T follicular helper cell (primary cell): Measurements from ENCODE around the gene SIK1.
"Not testable (repeated sequence)": the region's sequence is repeated elsewhere in the genome, so short reads cannot be mapped to it uniquely, and the experiment has no call there.

Experiments used
- DNase-seq: peaks from one replicate; pipeline ENCODE4 v3.0.0-alpha.2; 2020; ENCODE audit warnings: low read depth

The SIK1 gene

DNA sequence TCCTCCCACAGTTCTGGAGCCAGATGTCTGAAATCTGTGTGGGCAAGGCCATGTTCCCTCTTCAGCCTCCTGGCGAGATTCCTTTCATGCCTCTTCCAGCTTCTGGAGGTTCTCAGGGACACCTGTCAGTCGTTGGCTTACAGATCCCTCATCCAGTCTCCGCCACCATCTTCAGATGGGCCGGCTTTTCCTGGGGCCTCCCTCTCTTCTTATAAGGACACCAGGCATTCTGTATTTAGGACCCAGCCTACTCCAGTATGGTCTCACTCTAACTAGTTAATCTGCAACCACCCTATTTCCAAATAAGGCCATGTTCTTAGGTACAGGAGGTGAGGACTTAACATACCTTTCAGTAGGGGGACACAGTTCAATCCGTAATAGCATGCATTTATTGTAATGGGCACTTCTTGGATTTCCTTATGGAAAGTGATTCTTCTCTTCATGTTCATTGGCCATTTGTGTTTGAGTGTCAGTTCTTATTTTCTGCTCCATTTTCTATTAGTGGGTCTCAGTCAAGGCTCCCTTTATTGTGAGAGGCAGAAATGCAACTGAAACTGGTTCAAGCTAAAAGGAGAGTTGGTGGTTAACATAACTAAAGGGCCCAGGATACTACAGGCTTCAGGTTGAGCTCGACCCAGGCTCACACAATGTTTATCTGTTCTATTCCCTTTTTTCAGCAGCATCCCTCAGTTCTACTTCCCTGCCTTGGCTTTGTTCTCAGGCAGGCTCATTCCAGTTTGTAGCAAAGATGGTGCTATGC is 12.6 kb upstream of the SIK1 start:
- not testable (repeated sequence) for DNase-seq

DNA sequence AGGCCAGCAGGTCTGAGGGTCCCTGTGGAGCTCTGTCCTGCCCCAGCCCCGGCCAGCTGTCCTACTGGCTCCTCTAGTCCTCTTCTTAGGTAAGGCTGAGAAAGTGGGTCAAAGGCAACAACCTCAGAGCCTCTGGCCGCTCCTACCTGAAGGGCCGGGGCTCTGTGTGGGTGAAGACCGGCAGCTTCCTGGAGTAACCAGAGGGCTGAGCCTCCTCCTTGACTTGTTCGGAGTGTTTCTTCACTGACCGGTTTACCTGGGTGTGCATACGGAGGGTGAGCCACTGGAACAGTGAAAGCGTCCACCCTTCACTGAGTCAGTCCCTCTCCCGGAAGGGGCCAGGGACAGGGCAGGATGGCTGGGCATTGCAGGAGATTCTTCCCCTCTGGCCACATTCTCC is 9.3 kb upstream of the SIK1 start:
- DNase-seq, result not testable (repeated sequence)

DNA sequence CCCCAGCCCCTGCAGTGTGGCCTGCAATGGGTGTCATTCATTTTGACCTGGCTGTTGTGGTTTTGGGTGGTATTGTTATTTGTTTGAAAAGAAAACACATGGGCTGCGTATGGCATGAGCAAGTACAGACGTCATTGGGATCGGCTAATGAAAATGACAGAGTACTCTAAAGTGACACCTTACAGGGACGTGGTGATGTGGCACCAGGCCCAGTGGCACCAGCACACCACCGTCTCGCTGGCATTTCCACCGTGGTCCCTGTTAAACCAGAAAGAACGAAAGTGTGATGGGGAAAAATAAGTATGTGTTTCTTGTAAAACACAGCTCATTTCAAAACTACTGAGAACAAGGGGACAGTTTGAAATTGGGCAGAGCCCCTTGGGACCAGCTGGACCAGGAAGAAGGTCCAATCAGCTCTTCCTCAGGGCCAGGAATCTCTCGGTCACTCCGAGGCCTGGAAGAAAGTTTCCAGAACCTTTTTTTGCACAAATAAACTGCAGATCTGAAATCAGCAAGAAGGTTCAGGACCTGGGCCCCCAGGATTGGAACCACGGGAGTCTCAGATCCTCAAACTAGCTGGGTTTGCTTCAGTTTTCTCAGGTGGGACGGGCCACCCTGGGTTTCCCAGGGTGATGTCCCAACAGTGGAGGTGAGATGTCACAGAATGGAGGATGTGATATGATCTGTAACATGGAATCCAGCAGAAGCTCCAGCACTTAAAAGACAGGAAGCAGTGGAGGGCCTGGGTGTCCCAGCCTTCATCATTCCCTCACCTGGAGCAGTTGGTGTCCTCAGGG is 6.6 kb upstream of the SIK1 start:
- DNase-seq, result not testable (repeated sequence)

GRCh38 chr21:43430830-43431416 is 4.0 kb upstream of the SIK1 start:
- DNase-seq, result not testable (repeated sequence)

- not testable (repeated sequence) for DNase-seq
These were observed 2.0 kb upstream of the SIK1 start for GRCh38 chr21:43428964-43429363.

DNA sequence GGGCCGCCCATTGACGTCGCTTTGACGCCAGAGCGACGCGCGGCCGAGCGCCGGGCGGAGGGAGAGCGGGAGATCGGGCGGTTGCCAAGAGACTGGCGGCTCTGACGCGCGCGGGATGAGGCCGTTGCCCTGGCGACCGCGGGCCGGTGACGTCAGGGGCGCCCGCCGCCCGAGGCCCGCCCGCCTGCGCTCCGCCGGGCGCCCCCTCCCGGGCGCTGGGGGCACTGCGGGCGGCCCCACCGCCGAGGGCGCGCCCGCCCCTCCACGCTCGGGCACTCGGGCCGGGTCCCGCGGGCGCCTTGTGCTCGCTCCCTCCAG is 270 bp upstream of the SIK1 start:
- DNase-seq, result not testable (repeated sequence)

GRCh38 chr21:43426004-43426403 is 927 bp downstream of the SIK1 start:
- DNase-seq, result not testable (repeated sequence)

DNA sequence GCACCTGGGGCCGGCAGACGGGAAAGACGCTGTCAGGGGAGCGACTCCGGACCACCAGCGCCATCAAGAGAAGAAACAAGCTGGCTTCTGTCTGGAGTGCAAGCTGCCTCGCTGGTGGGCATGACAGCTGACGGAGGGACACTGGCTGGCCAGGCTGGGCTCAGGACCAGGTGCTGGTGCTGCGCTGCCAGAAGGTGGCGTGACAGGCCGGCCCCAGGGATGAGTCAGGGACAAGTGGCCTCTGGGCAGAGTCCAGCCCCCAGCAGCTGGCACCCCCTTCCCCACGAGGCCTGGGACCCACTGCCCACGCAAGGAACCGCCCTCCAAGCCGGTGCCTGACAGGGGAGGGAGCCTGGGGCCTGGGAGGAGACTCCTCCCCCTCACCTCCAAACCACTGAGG is 7.5 kb downstream of the SIK1 start:
- not testable (repeated sequence) for DNase-seq

DNA sequence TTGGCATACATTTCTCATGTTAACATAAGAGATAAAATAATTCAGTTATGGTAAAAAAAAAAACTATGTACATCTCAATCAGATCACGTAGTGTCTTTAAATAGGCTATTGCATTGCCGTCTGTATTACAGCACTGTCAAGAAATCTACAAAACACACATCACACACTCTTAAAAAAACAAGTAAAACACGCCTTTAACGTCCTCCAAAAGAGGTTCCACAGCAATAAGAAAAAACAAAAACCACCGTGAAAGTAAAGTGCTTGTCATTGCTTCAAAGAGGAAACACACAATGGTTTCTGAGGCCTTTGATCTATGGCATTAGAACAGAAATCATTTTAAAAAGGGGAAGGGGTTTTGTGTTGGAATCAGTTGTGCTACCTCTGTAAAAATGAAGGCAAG is 12.4 kb downstream of the SIK1 start:
- not testable (repeated sequence) for DNase-seq

- not testable (repeated sequence) for DNase-seq
These were observed 14.7 kb downstream of the SIK1 start for GRCh38 chr21:43412020-43412788.

- not testable (repeated sequence) for DNase-seq
These were observed 16.4 kb downstream of the SIK1 start for GRCh38 chr21:43410456-43411068.

DNA sequence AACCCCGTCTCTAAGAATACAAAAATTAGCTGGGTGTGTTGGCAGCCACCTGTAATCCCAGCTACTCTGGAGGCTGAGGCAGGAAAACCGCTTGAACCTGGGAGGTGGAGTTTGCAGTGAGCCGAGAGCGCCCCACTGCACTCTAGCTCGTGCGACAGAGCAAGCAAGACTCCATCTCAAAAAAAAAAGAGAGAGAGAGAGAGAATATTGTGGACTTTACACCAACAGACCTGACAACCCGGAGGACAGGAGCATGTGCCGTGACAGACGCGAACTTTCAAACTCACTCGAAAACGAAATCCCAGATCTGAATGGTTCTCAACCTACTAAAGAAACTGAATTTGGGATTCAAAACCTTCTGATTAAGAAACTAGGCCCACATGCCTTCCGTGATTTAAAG is 19.8 kb downstream of the SIK1 start:
- DNase-seq, result not testable (repeated sequence)

GRCh38 chr21:43404450-43404849 is 22.5 kb downstream of the SIK1 start:
- DNase-seq, result not testable (repeated sequence)

- DNase-seq, result not testable (repeated sequence)
These were observed 23.1 kb downstream of the SIK1 start for GRCh38 chr21:43403651-43404430.

- not testable (repeated sequence) for DNase-seq
These were observed 25.8 kb downstream of the SIK1 start for GRCh38 chr21:43401125-43401524.

GRCh38 chr21:43399595-43400015 is 27.3 kb downstream of the SIK1 start:
- not testable (repeated sequence) for DNase-seq

GRCh38 chr21:43399136-43399535 is 27.8 kb downstream of the SIK1 start:
- not testable (repeated sequence) for DNase-seq

DNA sequence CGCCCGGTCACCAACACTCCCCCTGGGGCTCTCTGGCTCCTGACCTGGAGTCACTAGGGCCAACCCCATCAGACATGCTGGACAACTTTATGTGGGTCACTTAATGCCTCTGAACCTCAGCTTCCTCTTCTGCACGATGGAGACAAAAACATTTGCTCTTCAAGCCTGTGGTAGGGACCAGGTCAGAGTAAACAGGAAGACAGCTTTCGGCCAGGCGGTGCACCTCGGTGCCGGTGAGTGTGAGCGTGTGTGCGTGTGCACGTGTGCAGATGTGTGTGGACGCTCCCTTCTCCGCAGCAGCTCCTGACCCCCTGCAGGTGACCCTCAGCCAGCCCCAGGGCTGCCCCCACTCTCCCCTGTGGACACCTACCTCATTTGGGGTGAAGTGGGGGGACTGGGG is 28.4 kb downstream of the SIK1 start:
- not testable (repeated sequence) for DNase-seq

GRCh38 chr21:43398000-43398399 is 28.9 kb downstream of the SIK1 start:
- not testable (repeated sequence) for DNase-seq

- DNase-seq, result not testable (repeated sequence)
These were observed 29.5 kb downstream of the SIK1 start for GRCh38 chr21:43397439-43397808.
